Natural killer cell (primary cell): ENCODE data around the gene EYS. TPM values are rescaled to one million over a fixed set of nuclear protein-coding genes. Genes with fewer than 3 reads are reported as not detected.

ENCODE experiments used
- ATAC-seq, 3 donors: fragments of 150-1000 bp in 2 of 3; fragments of 200-7000 bp in 1 of 3; cut with Tn5 transposase; 1 replicate in 1 of 3; 2 replicates in 2 of 3; pipeline ENCODE4 v1.10.0; 2021; ENCODE audit warnings: mild to moderate bottlenecking in 2 of 3, moderate library complexity in 2 of 3
- DNase-seq, 2 donors: peaks; one replicate each; pipeline versions ENCODE4 v3.0.0 to v3.0.0-alpha.2; 2013 to 2021; ENCODE audit warnings: mixed read lengths in 1 of 2
- H3K27ac ChIP-seq: one replicate; pipeline ENCODE4 v1.5.1; 2013; ENCODE audit warnings: mild to moderate bottlenecking, low read length
- H3K27me3 ChIP-seq: one replicate; pipeline ENCODE4 v1.6.1; 2013; ENCODE audit warnings: low read length; ENCODE audit not compliant: control insufficient read depth, insufficient read depth
- H3K36me3 ChIP-seq: one replicate; pipeline ENCODE4 v1.6.1; 2013; ENCODE audit warnings: low read length; ENCODE audit not compliant: control insufficient read depth, insufficient read depth
- H3K4me1 ChIP-seq: one replicate; pipeline ENCODE4 v1.6.1; 2013; ENCODE audit warnings: low read length; ENCODE audit not compliant: control insufficient read depth, insufficient read depth
- H3K4me3 ChIP-seq: one replicate; pipeline ENCODE4 v1.5.1; 2013; ENCODE audit warnings: low read length
- H3K9me3 ChIP-seq: one replicate; pipeline ENCODE4 v1.6.1; 2013; ENCODE audit warnings: low read length; ENCODE audit not compliant: control insufficient read depth, insufficient read depth
- H3K27ac Mint-ChIP-seq, 2 donors: one replicate each; pipeline ENCODE4 v1.8.0; 2022; ENCODE audit warnings: mild to moderate bottlenecking in 2 of 2, mixed read lengths in 2 of 2, moderate library complexity in 1 of 2
- H3K27me3 Mint-ChIP-seq, 2 donors: one replicate each; pipeline ENCODE4 v1.8.0; 2022; ENCODE audit warnings: low read depth in 2 of 2, mixed read lengths in 2 of 2
- H3K36me3 Mint-ChIP-seq: one replicate; pipeline ENCODE4 v1.8.0; 2022; ENCODE audit warnings: mixed read lengths
- H3K4me1 Mint-ChIP-seq, 2 donors: one replicate each; pipeline ENCODE4 v1.8.0; 2022; ENCODE audit warnings: mixed read lengths in 2 of 2
- H3K4me3 Mint-ChIP-seq: one replicate; pipeline ENCODE4 v1.8.0; 2022; ENCODE audit warnings: mild to moderate bottlenecking, moderate library complexity, mixed read lengths
- H3K9me3 Mint-ChIP-seq, 2 donors: one replicate each; pipeline ENCODE4 v1.8.0; 2022; ENCODE audit warnings: mixed read lengths in 2 of 2
- CTCF ChIP-seq: fragments of 200-600 bp; IDR thresholded peaks from one replicate; pipeline ENCODE4 v1.8.0; 2022; ENCODE audit warnings: antibody characterized with exemption
- WGBS: methylation state at CpG from one replicate; pipeline ENCODE4 v1.1.7; 2013; ENCODE audit warnings: missing lambda C conversion rate; ENCODE audit not compliant: insufficient coverage; 5-methylcytosine and 5-hydroxymethylcytosine counted together
- intact Hi-C: fragments of 100-400 bp; cut with micrococcal nuclease; formaldehyde crosslinking; loops from one replicate; pipeline ENCODE4 v1.14.2; 2022
- total RNA-seq, 4 donors: library from RNA; stranded (reverse); fragments of 120-200 nt in 1 of 4; gene quantifications; one replicate each; pipeline versions ENCODE4 v1.2.3 to v1.2.4, GENCODE V29; 2013 to 2022

The EYS gene
- total RNA-seq, 3 donors from 2014 or later (not counting 1 experiment from before 2014, with no cell fraction given): 0.55 TPM; not detected in 2

- H3K27ac Mint-ChIP-seq: no peak overlapping the region
- H3K4me3 Mint-ChIP-seq: no peak overlapping the region
- no peaks in the 10 kb centered on the region for H3K4me1 Mint-ChIP-seq
- Histone ChIP-seq H3K4me1 (no peaks in the 10 kb centered on the region), H3K27me3 (no peaks in the 10 kb centered on the region), H3K4me3 (no peak overlapping the region), H3K9me3 (no peaks in the 10 kb centered on the region), H3K27ac (no peak overlapping the region), H3K36me3 (no peaks in the 10 kb centered on the region)
- intact Hi-C loops: no loop called here
- H3K36me3 Mint-ChIP-seq: peaks cover 6% of the 10 kb centered on the region
- ATAC-seq: no peak
- TF ChIP-seq CTCF: no peak
- H3K9me3 Mint-ChIP-seq: peaks cover 8 to 11% of the 10 kb centered on the region in 2 donors
- no peaks in the 10 kb centered on the region for H3K27me3 Mint-ChIP-seq
- WGBS: 93% methylated on average over 1 of the region's 1 CpG
- no peak for DNase-seq
These were observed 258.2 kb downstream of the EYS start for GRCh38 chr6:65448866-65449265.

DNA sequence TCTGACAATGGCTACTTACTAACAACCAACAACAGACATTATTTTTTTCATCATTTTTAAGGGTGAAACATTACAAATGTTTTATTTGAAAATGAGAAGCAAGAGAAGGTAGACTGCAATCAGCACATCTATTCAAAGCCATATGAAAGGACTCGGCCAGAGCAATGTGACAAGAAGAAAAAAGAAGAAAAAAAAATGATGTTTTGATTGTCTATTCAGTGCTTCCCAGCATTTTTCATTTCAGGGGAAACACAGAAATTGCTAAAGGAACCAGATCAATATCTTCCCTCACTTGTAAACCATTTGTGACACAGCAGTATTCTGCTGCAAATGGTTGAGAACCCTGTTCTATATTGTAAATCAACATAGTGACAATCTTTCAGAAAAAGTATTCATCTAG lies 270.7 kb downstream of the EYS start:
- no peak for ATAC-seq
- TF ChIP-seq CTCF: no peak
- no peaks in the 10 kb centered on the region for H3K4me1 ChIP-seq
- whole genome bisulfite sequencing: 67% methylated on average over 1 of the region's 1 CpG
- no peaks in the 10 kb centered on the region for H3K36me3 Mint-ChIP-seq
- no peak overlapping the region for H3K27ac Mint-ChIP-seq
- no peak overlapping the region for H3K4me3 ChIP-seq
- no peak overlapping the region for H3K4me3 Mint-ChIP-seq
- peaks cover 3% of the 10 kb centered on the region for H3K9me3 ChIP-seq
- H3K9me3 Mint-ChIP-seq: peaks cover 11 to 18% of the 10 kb centered on the region in 2 donors
- H3K4me1 Mint-ChIP-seq: no peaks in the 10 kb centered on the region
- H3K36me3 ChIP-seq: no peaks in the 10 kb centered on the region
- no peak overlapping the region for H3K27ac ChIP-seq
- no peaks in the 10 kb centered on the region for H3K27me3 ChIP-seq
- intact Hi-C loops: no loop called here
- DNase-seq: no peak
- no peaks in the 10 kb centered on the region for H3K27me3 Mint-ChIP-seq

- no peaks in the 10 kb centered on the region for H3K36me3 ChIP-seq
- ATAC-seq (no peak), DNase-seq (no peak)
- H3K9me3 ChIP-seq: peaks cover 4% of the 10 kb centered on the region
- H3K27ac ChIP-seq: no peak overlapping the region
- intact Hi-C loops: no loop called here
- H3K27ac Mint-ChIP-seq: no peak overlapping the region
- H3K27me3 Mint-ChIP-seq: no peaks in the 10 kb centered on the region
- no peaks in the 10 kb centered on the region for H3K4me1 Mint-ChIP-seq
- no peak overlapping the region for H3K4me3 Mint-ChIP-seq
- no peak for TF ChIP-seq CTCF
- no peaks in the 10 kb centered on the region for H3K27me3 ChIP-seq
- H3K4me3 ChIP-seq: no peak overlapping the region
- 85% methylated on average over 3 of the region's 3 CpGs for WGBS
- no peaks in the 10 kb centered on the region for H3K4me1 ChIP-seq
- H3K36me3 Mint-ChIP-seq: peaks cover 22% of the 10 kb centered on the region
- peaks cover 18 to 21% of the 10 kb centered on the region in 2 donors for H3K9me3 Mint-ChIP-seq
These were observed 290.4 kb downstream of the EYS start for GRCh38 chr6:65416621-65417020.

DNA sequence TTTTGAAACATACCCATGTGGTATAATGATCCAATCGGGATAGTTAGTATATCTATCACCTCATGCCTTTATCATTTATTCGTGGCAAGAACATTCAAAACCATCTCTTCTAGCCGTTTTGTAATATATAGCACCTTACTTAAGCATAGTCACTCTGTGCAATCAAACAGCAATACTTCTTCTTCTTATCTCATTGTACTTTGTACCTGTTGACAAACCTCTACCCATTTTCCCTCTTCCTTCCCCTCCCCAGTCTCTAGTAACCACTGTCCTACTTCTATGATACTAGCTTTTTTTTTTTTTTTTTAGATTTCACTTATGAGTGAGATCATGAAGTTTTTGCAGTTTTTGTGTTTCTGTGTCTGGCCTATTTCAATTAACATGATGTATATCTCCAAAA lies 296.7 kb downstream of the EYS start:
- intact Hi-C loops: no loop called here
- H3K27me3 Mint-ChIP-seq: no peaks in the 10 kb centered on the region
- Histone ChIP-seq H3K4me1 (no peaks in the 10 kb centered on the region), H3K9me3 (peaks cover 4% of the 10 kb centered on the region), H3K27me3 (no peaks in the 10 kb centered on the region), H3K27ac (no peak overlapping the region), H3K4me3 (no peak overlapping the region), H3K36me3 (no peaks in the 10 kb centered on the region)
- H3K27ac Mint-ChIP-seq: no peak overlapping the region
- no peaks in the 10 kb centered on the region for H3K4me1 Mint-ChIP-seq
- TF ChIP-seq CTCF: no peak
- DNase-seq (no peak), ATAC-seq (no peak)
- H3K36me3 Mint-ChIP-seq: peaks cover 21% of the 10 kb centered on the region
- H3K4me3 Mint-ChIP-seq: no peak overlapping the region
- 63% methylated on average over 3 of the region's 3 CpGs for WGBS
- H3K9me3 Mint-ChIP-seq: peaks cover 13 to 26% of the 10 kb centered on the region in 2 donors
